Measurements from ENCODE around the gene GATAD2B.
A peak's percentile ranks its signal among the peaks of the same experiment; 100 is the strongest.

The GATAD2B gene

DNA sequence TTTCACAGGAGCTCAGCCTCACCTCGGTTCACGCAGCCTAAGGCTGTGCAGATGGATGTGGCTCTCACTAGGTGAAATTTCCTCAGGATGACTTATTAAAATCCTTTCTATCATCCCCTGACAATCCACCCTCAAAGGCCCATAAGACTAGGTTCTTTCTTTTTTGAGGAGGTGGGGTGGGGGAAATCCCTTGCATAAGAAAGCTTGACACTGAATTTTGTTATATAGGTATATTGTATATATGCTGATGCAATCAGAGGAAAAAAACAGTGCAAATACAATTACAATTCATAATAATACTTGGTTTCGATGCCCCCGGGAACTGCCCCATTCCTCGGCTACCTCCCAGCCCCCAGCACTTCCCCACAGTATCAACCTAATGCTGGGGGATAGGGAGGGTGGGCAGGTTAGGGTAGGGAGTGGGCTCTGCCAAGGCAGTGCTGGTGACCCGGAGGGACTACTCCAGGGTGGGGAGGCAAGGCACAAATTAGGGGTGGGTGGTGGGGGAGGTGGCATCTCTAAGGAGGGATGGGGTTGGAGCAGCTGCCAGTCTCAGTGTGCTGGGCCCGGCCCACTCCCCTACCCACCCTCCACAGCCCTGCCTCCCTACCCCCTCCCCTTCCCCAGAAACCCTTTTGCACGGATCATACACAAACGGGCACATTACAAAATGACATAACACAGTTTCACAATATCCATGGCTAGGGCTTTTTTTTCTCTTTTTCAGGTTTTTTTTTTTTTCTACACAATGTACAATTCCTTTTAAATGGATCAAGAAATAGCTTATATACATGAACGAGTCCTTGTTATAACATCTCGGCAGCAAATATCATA, 116.7 kb downstream of the GATAD2B start:
- TF ChIP-seq CTCF (conservative IDR thresholded peaks at IDR 0.05; ENCODE audit: low read depth, low read length), result no peak
- peak; percentile 23 for DNase-seq (ENCODE audit: low read depth)
- no peak overlapping the region for H3K4me3 ChIP-seq (ENCODE audit: low read depth, low read length)

DNA sequence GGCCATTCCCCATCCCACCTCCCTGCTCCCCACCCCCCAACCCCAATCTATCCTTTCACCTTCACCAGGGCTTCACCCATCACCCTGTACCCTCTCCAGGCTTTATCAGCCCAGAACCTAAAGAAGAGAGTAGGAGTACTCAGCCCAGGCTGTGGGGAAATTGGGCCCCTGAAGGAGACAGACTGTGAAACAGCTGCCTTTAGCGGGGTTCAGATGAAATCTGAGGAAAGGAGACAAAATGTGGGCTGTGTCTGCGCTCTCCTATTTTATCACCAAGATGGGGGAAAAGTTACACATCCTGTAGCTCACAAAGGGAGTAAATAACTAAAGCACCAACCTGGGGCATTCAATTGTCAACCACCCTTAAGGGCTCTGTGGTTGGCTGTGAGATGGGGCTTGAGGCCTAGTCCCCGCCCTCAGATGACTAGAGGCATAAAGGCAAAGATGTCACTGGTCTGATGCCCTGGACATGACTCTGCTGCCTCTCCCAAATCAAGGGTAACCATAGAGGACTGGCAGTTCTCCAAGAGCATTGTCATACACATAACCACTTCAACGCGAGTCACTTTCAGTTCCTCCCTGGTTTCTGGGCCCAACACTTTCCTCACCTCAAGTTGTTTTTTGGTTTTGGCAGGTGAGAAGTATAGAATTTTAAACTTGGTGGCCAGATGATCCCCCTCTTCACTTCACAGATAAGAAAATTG, 117.6 kb downstream of the GATAD2B start:
- TF ChIP-seq CTCF (conservative IDR thresholded peaks at IDR 0.05; ENCODE audit: low read depth, low read length), result no peak
- DNase-seq (ENCODE audit: low read depth), result peak; percentile 62
- no peak overlapping the region for H3K4me3 ChIP-seq (ENCODE audit: low read depth, low read length)

DNA sequence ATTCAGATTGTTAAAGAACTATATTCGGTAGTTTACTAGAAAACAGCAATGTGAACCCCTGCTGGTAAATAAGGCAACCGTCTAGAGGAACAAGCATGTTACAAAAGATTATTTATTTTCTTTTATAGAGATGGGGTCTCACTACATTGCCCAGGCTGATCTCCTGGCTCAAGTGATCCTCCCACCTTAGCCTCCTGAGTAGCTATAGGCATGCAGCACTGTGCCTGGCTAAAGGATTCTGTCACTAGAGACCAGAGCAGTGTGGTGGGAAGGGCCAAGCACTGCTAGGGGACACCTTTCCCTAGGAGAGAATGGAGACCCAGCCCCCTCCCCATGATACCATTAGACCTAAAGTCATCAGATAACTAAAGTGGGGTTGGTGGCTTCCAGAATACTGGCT, 118.7 kb downstream of the GATAD2B start:
- no peak for TF ChIP-seq CTCF (conservative IDR thresholded peaks at IDR 0.05; ENCODE audit: low read depth, low read length)
- no peak overlapping the region for H3K4me3 ChIP-seq (ENCODE audit: low read depth, low read length)
- DNase-seq (ENCODE audit: low read depth), result no peak

DNA sequence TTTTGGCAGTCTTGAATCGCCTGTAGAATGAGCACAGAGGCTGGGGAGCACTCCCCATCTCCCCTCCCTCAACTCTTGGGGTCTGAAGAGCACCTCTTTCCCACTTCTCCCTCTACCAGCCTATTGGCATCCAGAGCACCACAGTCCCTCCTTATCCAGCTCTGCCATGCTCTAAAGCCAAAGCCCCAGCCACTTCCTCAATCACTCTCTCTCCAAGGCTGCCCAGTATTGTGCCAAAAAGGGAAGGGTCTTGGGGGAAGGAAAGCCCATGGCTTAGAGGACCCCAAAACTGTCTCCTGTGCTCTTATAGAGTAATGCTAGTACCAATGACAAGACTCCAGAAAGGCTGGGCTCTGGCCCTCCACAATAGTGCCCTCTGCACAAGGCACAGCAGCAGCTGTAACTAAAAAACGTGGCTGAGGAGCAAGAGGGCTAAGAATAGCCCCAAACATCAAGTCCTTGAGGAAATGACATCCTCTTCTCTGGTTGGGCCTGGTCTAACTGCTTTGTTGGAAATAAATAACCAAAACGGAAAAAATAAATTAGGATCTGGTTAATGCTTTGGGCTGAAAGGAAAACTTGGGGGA, 119.2 kb downstream of the GATAD2B start:
- DNase-seq (ENCODE audit: low read depth), result no peak
- H3K4me3 ChIP-seq (ENCODE audit: low read depth, low read length), result no peak overlapping the region
- no peak for TF ChIP-seq CTCF (conservative IDR thresholded peaks at IDR 0.05; ENCODE audit: low read depth, low read length)

DNA sequence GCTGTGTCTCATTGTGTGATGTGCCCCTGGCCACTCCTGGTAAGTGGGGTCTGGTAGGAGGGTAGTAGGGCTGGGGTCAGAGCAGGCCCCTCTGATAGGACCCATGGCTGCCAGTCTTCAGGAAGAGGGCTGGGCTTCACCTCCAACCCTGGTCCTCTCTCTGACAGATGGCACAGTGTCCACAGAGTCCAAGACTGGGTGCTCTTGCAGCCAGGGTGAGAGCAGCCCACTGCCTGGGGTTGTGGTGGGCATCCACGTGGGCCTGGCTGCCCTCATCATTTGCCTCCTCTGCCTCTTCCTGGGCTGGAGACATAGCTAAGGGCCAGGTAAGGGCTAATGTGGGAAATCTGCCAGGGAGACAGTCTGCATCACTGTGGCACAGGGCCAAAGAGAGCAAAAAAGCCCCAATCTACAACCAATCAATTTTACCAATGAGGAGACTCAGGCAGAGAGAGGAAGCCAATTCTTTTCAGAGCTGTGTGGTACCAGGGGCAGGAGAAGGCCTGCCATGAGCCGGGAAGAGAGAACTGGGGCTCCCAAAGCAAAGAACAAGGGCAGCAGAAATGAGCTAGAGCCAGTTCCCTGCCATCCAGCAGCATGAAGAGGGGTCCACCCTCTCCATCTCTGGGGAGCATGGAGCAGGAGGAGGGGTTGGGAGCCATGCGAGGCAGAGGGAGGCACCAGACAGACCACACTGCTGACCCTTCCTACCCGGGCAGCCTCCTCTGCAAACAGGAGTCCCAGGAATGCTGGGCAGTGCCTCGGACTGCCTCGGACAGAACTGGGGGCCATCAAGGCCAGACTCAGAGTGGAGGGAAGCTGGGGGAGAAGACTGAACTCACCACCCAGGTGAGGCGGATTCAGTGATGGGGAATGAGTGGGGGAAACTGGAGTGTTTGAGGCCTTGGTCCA, 120.7 kb downstream of the GATAD2B start:
- DNase-seq (ENCODE audit: low read depth), result no peak
- H3K4me3 ChIP-seq (ENCODE audit: low read depth, low read length), result no peak overlapping the region
- no peak for TF ChIP-seq CTCF (conservative IDR thresholded peaks at IDR 0.05; ENCODE audit: low read depth, low read length)

GRCh38 chr1:153801028-153801625, 121.6 kb downstream of the GATAD2B start:
- TF ChIP-seq CTCF (conservative IDR thresholded peaks at IDR 0.05; ENCODE audit: low read depth, low read length), result no peak
- no peak overlapping the region for H3K4me3 ChIP-seq (ENCODE audit: low read depth, low read length)
- no peak for DNase-seq (ENCODE audit: low read depth)
